ENCODE results near the gene IRF5. TPM values are rescaled to one million over a fixed set of nuclear protein-coding genes. Genes with fewer than 3 reads are reported as not detected.

The IRF5 gene
- total RNA-seq, 4 donors from 2014 or later: 7.6 to 14.5 (median 8.6) TPM

- H3K27me3 ChIP-seq: peaks cover 0 to 76% (median 35%) of the 10 kb centered on the region in 4 donors
- H3K4me3 ChIP-seq: no peak overlapping the region
- no peak for DNase-seq (ENCODE audit: extremely low spot score)
- no peaks in the 10 kb centered on the region for H3K9me3 ChIP-seq
- TF ChIP-seq POLR2A (IDR thresholded peaks at IDR 0.05; ENCODE audit: low read depth) (no peak), CTCF (IDR thresholded peaks at IDR 0.05) (no peak), POLR2AphosphoS5 (IDR thresholded peaks at IDR 0.05) (no peak), EP300 (IDR thresholded peaks at IDR 0.05) (no peak)
- intact Hi-C loops (cut with DNase I): no loop called here
- WGBS: 92% methylated on average over 7 of the region's 10 CpGs
- no peaks in the 10 kb centered on the region for H3K36me3 ChIP-seq
- H3K27ac ChIP-seq (replicated peaks in 1 of 4): no peak overlapping the region
- H3K4me1 ChIP-seq: peaks cover 12 to 38% (median 34%) of the 10 kb centered on the region in 4 donors
Measured at GRCh38 chr7:128913870-128914565, 23.7 kb upstream of the IRF5 start.

- intact Hi-C loops (cut with DNase I): no loop called here
- peaks cover 0 to 74% (median 34%) of the 10 kb centered on the region in 4 donors for H3K27me3 ChIP-seq
- DNase-seq (ENCODE audit: extremely low spot score): no peak
Measured at GRCh38 chr7:128914566-128915151, 23.1 kb upstream of the IRF5 start.

GRCh38 chr7:128915271-128915819 is 22.4 kb upstream of the IRF5 start:
- H3K27me3 ChIP-seq: peaks cover 0 to 71% (median 27%) of the 10 kb centered on the region in 4 donors
- H3K4me1 ChIP-seq: peaks cover 5 to 25% (median 22%) of the 10 kb centered on the region in 4 donors
- TF ChIP-seq EP300 (IDR thresholded peaks at IDR 0.05) (no peak), POLR2A (IDR thresholded peaks at IDR 0.05; ENCODE audit: low read depth) (no peak), CTCF (IDR thresholded peaks at IDR 0.05) (no peak), POLR2AphosphoS5 (IDR thresholded peaks at IDR 0.05) (no peak)
- H3K4me3 ChIP-seq: peak overlapping the region; percentile 32 to 44 (median 38)
- DNase-seq (ENCODE audit: extremely low spot score): no peak
- 2% methylated on average over 19 of the region's 34 CpGs for WGBS
- H3K27ac ChIP-seq (replicated peaks in 1 of 4): no peak overlapping the region
- H3K9me3 ChIP-seq: no peaks in the 10 kb centered on the region
- H3K36me3 ChIP-seq: no peaks in the 10 kb centered on the region
- intact Hi-C loops (cut with DNase I): no loop called here

More at GRCh38 chr7:128914566-128915151, 23.1 kb upstream of the IRF5 start:
- whole genome bisulfite sequencing: 84% methylated on average over 6 of the region's 11 CpGs
- H3K4me1 ChIP-seq: peaks cover 12 to 31% (median 29%) of the 10 kb centered on the region in 4 donors
- no peaks in the 10 kb centered on the region for H3K36me3 ChIP-seq
- peak overlapping the region in 2 of 4 donors; percentile 34 to 42 for H3K4me3 ChIP-seq
- no peaks in the 10 kb centered on the region for H3K9me3 ChIP-seq
- no peak for TF ChIP-seq CTCF (IDR thresholded peaks at IDR 0.05)
- no peak for TF ChIP-seq POLR2A (IDR thresholded peaks at IDR 0.05; ENCODE audit: low read depth)
- TF ChIP-seq EP300 (IDR thresholded peaks at IDR 0.05): no peak
- no peak for TF ChIP-seq POLR2AphosphoS5 (IDR thresholded peaks at IDR 0.05)
- no peak overlapping the region for H3K27ac ChIP-seq (replicated peaks in 1 of 4)

GRCh38 chr7:128915841-128916642 is 21.7 kb upstream of the IRF5 start:
- H3K4me1 ChIP-seq: peaks cover 0 to 19% (median 17%) of the 10 kb centered on the region in 4 donors
- no peaks in the 10 kb centered on the region for H3K36me3 ChIP-seq
- TF ChIP-seq CTCF (IDR thresholded peaks at IDR 0.05): no peak
- TF ChIP-seq POLR2A (IDR thresholded peaks at IDR 0.05; ENCODE audit: low read depth): no peak
- TF ChIP-seq POLR2AphosphoS5 (IDR thresholded peaks at IDR 0.05): no peak
- TF ChIP-seq EP300 (IDR thresholded peaks at IDR 0.05): no peak
- H3K9me3 ChIP-seq: no peaks in the 10 kb centered on the region
- WGBS: 81% methylated on average over 7 of the region's 69 CpGs
- DNase-seq (ENCODE audit: extremely low spot score): no peak
- intact Hi-C loops (cut with DNase I): no loop called here
- H3K4me3 ChIP-seq: peak overlapping the region; percentile 32 to 44 (median 38)
- peaks cover 0 to 68% (median 21%) of the 10 kb centered on the region in 4 donors for H3K27me3 ChIP-seq
- H3K27ac ChIP-seq (replicated peaks in 1 of 4): no peak overlapping the region
